ENCODE measurements around the gene LIN9.

Gene LIN9

DNA sequence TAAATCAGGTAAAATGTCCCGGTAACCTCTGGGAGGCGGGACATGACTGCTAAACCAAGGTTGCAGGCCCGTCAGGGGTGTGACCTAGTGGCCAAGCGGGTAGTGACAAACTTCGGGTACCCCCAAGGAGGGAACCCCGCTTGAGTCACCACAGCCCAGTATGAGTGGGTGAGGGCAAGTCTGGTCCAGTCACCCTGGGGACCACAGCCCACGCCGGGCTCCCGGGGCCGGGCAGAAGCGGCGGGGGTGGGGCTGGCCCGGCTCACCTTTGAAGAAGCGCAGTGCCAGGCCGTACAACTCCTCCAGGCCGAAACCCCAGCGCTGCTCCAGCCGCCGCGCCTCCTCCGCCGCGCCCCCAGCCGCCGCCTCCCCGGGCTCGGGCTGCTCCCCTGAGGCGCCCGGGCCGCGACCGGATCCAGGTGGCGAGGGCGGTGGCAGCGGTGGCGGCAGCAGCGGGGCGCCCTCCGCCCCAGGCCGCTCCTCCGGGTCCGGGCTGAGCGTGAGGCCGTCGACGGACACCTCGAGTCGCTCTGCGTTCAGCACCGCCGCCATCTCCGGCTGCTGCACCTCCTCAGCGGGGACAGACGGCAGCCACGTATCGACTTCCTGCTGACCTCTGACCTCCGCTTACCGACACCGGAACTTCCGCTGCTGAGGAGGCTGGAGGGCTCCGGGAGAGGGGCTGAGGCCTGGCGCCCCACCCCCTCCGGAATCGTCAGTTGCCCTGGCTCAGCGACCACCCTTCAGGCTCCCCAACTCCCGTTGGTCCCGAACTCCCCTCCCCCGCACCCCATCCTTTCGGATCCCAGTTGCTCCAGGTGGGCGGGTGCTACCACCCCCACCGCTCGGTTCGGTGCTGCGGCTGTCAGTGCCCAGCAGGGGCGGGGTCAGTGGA is 122.6 kb downstream of the LIN9 start, which contains the start of gene ACBD3:
Gene ACBD3 (minus strand): TSS at position 618 of the 895 bp plus-strand sequence. CDS start 66 bp downstream, at position 552.
- DNase-seq (ENCODE audit: low spot score in 2 of 2) = peak; percentile 89 to 93
- peaks cover 15% of the 10 kb centered on the region for H3K4me1 ChIP-seq
- in situ Hi-C loops (cut with MboI; ENCODE audit: low sequenced_read_pairs) = no loop called here

GRCh38 chr1:226185141-226186036 is 123.6 kb downstream of the LIN9 start:
- Histone ChIP-seq H3K9me3 (no peaks in the 10 kb centered on the region), H3K36me3 (replicated peaks) (peaks cover 6% of the 10 kb centered on the region), H3K4me1 (peaks cover 15% of the 10 kb centered on the region), H3K4me3 (peak overlapping the region; percentile 78), H3K27me3 (ENCODE audit: low read depth) (no peaks in the 10 kb centered on the region; the same call in 1 of the 2 replicates)
- in situ Hi-C loops (cut with MboI; ENCODE audit: low sequenced_read_pairs) = no loop called here
- no peak for DNase-seq (ENCODE audit: low spot score in 2 of 2)

More for the DNA sequence above, 122.6 kb downstream of the LIN9 start, which contains the start of gene ACBD3:
- no peaks in the 10 kb centered on the region; the same call in 1 of the 2 replicates for H3K27me3 ChIP-seq (ENCODE audit: low read depth)
- H3K4me3 ChIP-seq = peak within 1 kb of the TSS; percentile 78
- H3K36me3 ChIP-seq (replicated peaks) = peaks cover 4% of the 10 kb centered on the region; the same call in 1 of the 2 replicates
- no peaks in the 10 kb centered on the region for H3K9me3 ChIP-seq

DNA sequence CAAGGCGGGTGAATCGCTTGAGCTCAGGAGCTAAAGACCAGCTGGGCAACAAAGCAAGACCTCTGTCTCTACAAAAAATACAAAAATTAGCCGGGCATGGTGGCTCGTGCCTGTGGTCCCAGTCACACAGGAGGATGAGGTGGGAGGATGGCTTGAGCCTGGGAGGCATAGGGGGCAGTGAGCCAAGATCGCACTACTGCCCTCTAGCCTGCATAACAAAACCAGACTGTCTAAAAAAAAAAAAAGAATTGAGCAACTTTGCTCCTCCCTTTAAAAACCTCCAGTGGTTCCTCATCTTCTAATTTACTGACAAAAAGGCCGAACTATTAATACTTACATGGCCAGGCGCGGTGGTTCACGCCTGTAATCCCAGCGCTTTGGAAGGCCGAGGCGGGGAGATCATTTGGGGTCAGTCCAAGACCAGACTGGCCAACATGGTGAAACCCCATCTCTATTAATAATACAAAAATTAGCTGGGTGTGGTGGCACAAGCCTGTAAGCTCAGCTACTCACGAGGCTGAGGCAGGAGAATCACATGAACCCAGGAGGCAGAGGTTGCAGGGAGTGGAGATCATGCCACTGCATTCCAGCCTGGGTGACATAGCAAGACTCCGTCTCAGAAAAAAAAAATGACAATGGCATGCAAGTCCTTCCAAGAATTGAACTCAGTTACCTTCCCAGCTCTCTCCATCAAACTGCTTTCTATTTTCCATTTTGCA is 126.8 kb downstream of the LIN9 start:
- Histone ChIP-seq H3K27me3 (ENCODE audit: low read depth) (no peaks in the 10 kb centered on the region; the same call in 1 of the 2 replicates), H3K9me3 (no peaks in the 10 kb centered on the region), H3K4me3 (no peak overlapping the region), H3K4me1 (peaks cover 15% of the 10 kb centered on the region), H3K36me3 (replicated peaks) (peaks cover 7% of the 10 kb centered on the region)
- DNase-seq (ENCODE audit: low spot score in 2 of 2) = peak; percentile 71
- in situ Hi-C loops (cut with MboI; ENCODE audit: low sequenced_read_pairs) = no loop called here
